HG03432 (cell line): ENCODE results near the gene RAB11FIP2.

Source experiments
- ATAC-seq: cut with Tn5 transposase; IDR thresholded peaks from one replicate; pipeline ENCODE4 v1.9.1; 2021; ENCODE audit warnings: mild to moderate bottlenecking, moderate library complexity; ENCODE audit not compliant: unreplicated experiment

Gene RAB11FIP2

GRCh38 chr10:117987244-117987909, 59.4 kb downstream of the RAB11FIP2 start:
- ATAC-seq, result no peak

GRCh38 chr10:117983961-117984360, 62.8 kb downstream of the RAB11FIP2 start:
- ATAC-seq, result no peak

GRCh38 chr10:117980755-117981702, 65.7 kb downstream of the RAB11FIP2 start:
- no peak for ATAC-seq

GRCh38 chr10:117980216-117980615, 66.5 kb downstream of the RAB11FIP2 start:
- ATAC-seq, result no peak

- no peak for ATAC-seq
Measured at GRCh38 chr10:117972168-117972837, 74.4 kb downstream of the RAB11FIP2 start.

GRCh38 chr10:117970962-117971361, 75.8 kb downstream of the RAB11FIP2 start:
- no peak for ATAC-seq

GRCh38 chr10:117969592-117969991, 77.1 kb downstream of the RAB11FIP2 start:
- ATAC-seq, result no peak

GRCh38 chr10:117968354-117969182, 78.2 kb downstream of the RAB11FIP2 start:
- ATAC-seq, result no peak

- ATAC-seq, result no peak
Measured at GRCh38 chr10:117967149-117967650, 79.5 kb downstream of the RAB11FIP2 start.

- no peak for ATAC-seq
Measured at GRCh38 chr10:117965984-117966383, 80.8 kb downstream of the RAB11FIP2 start.

GRCh38 chr10:117964536-117964935, 82.2 kb downstream of the RAB11FIP2 start:
- no peak for ATAC-seq

GRCh38 chr10:117960345-117960935, 86.3 kb downstream of the RAB11FIP2 start:
- no peak for ATAC-seq

GRCh38 chr10:117956972-117957371, 89.8 kb downstream of the RAB11FIP2 start:
- no peak for ATAC-seq

- ATAC-seq, result no peak
Measured at GRCh38 chr10:117955176-117955575, 91.6 kb downstream of the RAB11FIP2 start.
